Fibroblast of skin of right biceps (primary cell): ENCODE results near the gene RREB1.

Experiments used
- DNase-seq: peaks from one replicate; pipeline ENCODE4 v3.0.0-alpha.2; 2013

Gene RREB1, protein sequence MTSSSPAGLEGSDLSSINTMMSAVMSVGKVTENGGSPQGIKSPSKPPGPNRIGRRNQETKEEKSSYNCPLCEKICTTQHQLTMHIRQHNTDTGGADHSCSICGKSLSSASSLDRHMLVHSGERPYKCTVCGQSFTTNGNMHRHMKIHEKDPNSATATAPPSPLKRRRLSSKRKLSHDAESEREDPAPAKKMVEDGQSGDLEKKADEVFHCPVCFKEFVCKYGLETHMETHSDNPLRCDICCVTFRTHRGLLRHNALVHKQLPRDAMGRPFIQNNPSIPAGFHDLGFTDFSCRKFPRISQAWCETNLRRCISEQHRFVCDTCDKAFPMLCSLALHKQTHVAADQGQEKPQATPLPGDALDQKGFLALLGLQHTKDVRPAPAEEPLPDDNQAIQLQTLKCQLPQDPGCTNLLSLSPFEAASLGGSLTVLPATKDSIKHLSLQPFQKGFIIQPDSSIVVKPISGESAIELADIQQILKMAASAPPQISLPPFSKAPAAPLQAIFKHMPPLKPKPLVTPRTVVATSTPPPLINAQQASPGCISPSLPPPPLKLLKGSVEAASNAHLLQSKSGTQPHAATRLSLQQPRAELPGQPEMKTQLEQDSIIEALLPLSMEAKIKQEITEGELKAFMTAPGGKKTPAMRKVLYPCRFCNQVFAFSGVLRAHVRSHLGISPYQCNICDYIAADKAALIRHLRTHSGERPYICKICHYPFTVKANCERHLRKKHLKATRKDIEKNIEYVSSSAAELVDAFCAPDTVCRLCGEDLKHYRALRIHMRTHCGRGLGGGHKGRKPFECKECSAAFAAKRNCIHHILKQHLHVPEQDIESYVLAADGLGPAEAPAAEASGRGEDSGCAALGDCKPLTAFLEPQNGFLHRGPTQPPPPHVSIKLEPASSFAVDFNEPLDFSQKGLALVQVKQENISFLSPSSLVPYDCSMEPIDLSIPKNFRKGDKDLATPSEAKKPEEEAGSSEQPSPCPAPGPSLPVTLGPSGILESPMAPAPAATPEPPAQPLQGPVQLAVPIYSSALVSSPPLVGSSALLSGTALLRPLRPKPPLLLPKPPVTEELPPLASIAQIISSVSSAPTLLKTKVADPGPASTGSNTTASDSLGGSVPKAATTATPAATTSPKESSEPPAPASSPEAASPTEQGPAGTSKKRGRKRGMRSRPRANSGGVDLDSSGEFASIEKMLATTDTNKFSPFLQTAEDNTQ (N-terminal part only)

DNA sequence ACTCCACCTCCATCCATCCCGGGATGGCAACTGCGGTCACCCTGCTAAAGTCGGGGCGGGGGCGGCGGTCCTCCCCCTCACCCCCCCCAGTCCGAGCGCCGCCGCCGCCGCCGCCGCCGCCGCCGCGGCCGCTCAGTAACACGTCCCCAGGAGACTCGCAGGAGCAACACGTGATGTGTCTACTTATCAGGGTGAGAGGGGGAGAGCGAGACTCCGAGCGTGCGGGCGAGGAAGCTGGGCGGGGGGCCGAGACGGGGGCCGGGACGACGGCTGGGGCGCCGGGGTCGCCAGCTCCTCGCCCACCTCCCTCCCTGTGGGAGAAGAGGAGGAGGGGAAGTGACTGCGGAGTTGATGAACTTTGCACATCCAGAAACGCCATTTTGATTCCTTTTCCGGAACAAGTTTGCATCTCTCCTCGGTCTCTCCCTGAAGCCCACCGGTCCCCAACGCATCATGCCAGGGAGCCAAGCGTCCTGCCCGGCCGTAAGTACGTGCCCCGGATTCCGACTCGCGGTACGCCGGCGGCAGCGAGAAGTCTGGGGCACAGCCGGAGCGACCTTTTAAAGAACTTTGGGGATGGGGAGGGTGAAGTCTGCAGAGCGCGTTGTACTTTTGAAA lies at the start of gene RREB1:
TSS of gene RREB1 (plus strand) at position 384 of the 618 bp plus-strand sequence. CDS start 73,951 bp downstream, outside the sequence.
- peak; percentile 81 for DNase-seq

DNA sequence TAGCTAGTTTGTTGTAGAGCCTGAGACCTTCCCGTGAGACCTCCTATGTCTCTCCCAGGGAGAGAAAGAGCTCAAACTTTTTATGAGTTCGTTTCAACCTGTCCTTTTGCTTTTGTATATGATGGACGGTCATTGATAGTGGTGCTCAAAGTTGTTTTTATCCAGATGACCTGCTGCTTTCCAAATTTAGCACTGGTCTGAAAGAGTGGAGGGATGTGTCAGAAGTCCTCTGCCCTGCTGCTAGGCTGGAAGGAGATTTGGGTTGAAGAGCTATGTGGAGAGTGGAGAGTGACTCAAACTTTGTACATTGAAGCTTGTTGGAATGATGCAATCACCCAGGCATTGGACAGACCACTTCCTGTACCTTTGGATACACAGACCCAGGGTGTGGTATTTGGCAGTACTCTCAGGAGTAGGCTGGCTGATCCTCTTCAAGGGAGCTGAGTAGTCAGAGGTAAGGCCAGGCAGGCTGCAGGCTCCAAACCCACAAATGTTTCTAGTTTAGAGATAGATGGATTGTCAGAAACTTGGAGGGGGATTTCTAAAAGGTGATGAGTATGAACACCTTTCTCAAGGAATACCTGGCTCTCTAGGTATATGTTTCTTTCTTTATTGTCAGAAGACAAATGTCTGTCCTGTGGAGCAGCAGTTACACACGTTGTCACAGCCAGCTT lies 49.4 kb upstream of the RREB1 start:
- peak; percentile 97 for DNase-seq

DNA sequence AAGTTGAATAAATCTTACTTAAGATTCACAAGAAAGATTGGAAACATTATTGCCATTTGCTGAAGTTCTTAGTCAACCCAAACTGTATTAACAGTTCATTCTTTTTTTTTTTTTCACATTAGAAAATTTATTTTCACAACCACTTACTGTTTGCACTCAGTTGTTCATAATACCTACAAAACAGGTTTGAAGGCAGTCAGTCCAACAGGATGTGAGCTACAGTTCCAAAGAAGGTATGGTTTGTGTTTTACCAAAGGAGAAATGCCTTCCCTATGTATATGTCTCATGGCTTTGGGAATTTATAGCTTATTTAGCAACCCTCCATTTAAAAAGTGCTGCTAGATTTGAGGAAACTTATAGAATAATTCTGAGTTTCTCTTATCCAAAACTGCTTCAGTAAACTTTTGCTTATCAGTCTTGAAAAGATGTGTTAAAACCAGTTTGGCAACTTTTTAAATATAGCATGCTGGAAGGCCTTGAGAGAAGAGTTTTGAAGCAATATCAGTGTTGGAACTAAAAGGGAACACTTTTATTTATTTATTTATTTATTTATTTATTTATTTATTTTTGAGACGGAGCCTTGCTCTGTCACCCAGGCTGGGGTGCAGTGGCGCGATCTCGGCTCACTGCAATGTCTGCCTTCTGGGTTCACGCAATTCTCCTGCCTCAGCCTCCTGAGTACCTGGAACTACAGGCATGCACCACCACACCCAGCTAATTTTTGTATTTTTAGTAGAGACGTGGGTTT lies 46.8 kb upstream of the RREB1 start:
- no peak for DNase-seq

DNA sequence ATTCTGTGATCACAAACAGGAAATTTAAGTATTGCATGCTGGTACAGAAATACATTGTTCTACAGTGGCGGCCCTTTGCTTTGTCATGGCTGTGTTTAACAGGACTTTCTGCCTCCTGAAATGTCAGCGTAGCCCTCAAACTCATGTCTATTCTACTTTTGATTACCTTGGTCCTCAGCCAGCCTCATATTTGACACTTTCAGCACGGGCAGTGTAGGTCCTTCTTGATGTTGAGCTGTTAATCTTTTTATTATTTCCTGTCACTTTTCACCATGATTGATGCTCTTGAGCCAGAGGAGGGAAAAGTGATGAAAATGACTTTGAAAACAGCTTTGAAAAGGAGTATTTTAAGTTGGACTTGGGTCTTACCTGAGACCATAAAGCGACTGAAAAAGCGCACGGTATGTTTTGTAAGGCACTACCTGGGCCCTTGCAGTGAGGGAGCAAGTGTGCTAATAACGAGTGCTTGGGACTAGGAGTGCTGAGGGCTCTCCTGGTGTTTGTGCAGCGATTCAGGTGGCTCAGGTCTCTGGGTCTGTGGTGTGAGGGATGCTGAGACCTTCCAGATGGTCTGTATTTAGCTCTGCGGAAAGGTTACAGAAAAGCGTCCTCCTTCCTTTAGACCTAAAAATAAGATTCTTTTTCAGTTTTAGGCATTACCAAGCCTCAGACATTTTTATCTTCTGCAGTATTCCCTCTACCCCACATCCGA lies 45.2 kb upstream of the RREB1 start:
- no peak for DNase-seq

DNA sequence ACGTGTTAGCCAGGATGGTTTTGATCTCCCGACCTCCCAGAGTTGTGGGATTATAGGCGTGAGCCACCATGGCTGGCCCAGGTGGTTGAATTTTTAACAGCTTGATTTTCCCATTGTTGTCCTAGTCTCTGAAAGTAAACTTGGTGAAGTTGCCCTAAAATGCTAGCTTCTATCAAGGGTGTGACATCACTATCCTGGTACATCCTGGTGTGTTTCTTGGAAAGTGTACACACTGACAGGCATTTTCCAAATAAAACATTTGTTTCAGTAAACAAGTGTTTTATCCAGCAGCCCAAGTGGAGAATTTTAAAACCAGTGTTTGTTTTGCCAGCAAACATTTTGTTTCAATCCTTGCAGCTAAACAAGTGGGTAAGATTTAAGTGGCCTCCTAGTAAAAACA lies 40.5 kb upstream of the RREB1 start:
- no peak for DNase-seq

DNA sequence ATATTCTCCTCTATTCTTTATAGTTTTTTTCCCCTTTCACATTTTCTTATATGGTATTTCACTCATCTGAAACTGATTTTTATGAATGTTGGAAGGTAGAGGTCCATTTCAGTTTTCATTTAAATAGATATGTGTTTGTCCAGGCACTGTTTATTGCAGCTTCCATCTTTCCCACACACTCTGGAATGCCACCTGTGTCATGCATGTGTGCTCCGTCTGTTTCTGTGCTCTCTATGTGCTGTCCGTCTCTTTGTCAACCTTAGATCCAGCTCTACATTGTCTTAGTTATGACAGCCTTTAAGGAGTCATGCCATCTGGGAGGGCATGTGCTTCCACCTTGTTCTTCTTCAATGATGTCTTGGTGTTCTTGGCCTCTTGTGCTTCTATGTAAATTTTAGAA lies 36.4 kb upstream of the RREB1 start:
- no peak for DNase-seq

DNA sequence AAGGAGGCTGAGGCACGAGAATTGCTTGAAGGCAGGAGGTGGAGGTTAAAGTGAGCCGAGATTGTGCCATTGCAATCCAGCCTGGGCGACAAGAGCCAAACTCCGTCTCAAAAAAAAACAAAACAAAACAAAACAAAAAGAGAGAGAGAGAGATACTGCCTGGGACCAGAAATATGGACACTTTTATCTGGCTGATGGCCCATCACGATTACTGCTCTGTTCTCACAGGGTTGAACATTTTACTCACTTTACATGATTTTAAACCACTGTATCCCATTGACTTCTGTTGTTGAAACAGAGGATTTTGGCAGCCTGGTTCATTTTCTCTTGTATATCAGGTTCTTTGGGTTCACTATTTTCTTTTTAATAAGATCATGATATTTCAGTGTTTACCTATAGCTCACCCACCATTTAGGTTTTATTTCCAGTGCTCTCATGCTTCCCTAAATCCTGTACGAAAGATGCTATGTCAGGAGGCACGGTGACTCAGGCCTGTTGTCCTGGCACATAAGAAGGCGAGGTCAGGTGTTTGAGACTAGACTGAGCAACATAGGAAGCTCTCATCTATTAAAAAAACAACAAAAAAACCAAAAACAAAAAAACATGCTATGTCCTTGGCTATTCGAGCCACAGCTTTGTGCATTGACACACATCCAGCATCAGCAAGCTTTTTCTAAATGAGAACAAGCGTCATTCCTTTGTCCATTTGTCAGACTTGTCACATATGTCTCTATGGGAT lies 34.5 kb upstream of the RREB1 start:
- DNase-seq, result no peak

DNA sequence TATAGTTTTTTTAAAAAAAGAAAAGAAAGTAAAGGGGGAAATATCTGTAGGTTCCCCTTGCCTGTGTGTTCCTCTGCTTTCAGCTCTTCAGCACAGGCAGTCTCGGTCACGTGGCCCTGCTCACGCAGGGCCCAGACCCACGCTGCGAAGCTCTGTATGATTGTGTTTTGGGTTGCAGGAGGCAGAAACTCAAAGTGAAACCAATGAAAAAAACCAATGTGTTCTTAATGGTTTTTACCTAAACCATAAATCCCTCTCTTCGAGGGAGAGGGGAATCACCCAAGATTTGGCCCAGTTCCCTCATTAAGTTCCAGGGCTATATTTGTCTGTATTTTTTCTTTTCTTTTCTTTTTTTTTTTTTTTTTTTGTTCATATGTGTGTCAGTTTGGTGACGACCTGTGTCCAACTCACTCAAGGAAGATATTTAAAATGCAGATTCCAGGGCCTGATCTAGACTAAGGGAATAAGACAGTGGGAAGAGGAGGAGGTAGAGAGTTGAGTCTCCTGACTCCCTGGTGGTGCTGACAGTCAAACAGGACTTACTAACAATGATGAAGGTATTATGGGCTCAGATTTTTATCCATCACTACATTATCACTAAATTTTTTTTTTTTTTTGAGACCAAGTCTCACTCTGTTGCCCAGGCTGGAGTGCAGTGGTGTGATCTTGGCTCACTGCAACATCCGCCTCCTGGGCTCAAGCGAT lies 33.8 kb upstream of the RREB1 start:
- DNase-seq, result no peak

DNA sequence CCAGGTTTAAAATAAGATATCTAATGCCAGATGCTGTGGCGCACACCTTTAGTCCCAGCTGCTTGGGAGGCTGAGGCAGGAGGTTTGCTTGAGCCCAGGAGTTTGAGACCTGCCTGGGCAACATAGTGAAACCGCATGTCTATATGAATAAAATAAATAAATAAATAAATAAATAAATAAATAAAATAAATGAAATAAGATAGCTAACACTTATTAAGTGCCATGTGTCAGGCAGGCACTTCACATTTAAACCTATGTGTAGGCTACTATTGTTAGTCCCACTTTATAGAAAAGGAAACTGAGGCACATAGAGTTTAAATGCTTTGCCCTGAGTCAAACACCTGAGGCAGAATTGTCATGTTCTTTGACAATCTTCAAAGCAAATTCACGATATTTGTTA lies 32.9 kb upstream of the RREB1 start:
- DNase-seq, result no peak

DNA sequence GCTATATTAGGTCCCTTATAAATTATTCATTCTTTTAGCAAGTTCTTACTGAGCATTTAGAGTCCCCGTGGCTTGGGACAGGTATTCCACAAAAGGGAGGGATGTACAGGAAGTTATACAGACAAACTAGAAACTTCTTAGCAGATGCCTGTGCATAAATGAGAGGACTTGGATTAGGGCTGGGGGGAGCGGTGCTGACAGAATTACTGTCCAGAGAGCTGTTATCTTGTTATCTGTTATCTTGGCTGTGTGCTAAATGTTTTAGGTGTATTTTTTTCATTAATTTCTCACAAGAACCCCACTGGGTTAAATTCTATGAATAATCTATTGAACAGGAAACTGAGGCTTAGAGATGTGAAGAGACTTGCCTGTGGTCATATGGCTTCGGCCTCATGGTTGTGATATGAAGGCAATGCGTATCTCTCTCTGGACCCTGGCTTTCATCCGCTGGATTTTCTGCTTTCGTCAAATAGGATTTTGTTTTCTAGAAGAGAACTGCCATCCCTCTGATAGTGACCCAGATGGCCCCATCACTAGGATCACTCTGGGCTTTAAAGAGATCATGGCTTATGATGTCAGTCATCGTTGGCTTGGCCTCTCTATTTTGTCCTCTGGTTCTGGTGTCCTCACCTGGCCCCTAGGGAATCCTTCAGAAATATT lies 32.3 kb upstream of the RREB1 start:
- no peak for DNase-seq

DNA sequence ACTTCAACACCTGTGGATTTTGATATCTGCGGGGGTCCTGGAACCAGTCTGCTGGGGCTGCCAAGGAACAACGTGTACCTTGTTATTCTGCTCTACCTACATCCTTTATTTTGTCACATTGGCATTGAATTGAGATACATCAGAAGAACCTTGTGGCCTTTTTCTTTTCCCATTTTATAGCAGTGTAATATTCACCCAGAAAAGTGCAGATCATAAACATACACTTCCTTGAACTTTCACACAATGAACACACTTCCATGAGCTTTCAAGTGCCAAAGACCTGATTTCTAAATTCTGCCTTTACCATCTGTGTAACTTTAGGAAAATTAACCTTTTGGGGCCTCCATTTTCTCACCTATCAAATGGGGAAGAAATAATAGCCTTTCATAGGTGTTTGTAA lies 29.9 kb upstream of the RREB1 start:
- DNase-seq, result no peak

DNA sequence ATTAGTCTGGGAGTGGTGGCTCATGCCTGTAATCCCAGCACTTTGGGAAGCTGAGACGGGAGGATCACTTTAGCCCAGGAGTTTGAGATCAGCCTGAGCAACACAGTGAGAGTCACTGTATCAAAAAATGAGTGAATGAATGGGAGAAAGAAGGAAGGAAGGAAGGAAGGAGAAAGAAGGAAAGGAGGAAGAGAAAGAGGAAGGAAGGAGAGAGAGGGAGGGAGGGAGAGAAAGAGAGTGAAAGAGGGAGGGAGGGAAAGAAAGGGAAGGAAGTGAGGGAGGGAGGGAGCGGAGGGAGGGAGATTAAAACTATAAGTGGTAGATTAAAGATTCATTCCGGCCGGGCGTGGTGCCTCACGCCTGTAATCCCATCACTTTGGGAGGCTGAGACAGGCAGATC lies 28.9 kb upstream of the RREB1 start:
- DNase-seq, result no peak

DNA sequence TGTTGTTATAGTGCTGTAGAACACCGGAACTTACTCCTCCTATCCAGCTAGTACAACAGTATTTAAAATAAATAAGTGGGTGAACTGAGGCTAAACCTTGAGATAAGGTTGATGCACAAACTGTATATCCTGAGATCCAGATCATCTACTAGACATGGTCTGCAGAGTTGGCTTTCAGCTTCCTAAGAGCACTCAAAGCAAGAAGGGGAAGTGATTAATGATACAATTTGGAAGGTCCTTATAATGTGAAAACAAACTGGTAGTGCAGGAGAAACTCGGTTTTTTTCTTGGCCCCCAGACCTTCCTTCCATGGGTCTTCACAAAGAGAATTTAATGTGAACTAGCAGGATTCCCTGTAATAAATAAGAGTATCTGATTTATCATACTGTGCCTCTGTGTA lies 27.4 kb upstream of the RREB1 start:
- DNase-seq, result no peak

DNA sequence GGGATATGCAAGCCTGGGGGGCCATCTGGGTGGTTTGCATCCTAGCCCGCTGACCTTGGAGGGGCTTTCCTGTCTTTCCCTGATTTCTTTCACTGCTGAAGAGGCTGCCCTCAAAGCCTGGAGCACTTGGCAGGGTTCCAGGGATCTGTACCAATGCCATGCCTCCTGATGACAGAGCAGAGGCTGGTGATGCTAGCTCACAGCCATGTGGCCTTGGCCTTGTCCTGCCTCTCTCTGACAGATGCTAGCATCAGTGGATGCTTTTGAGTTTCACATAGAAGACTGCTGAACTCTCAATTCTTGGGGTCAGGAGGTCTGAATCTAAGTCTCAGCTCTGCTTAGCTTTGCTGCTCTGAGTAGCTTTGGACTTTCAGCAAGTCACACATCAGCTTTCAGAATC lies 21.9 kb upstream of the RREB1 start:
- DNase-seq, result peak; percentile 23

DNA sequence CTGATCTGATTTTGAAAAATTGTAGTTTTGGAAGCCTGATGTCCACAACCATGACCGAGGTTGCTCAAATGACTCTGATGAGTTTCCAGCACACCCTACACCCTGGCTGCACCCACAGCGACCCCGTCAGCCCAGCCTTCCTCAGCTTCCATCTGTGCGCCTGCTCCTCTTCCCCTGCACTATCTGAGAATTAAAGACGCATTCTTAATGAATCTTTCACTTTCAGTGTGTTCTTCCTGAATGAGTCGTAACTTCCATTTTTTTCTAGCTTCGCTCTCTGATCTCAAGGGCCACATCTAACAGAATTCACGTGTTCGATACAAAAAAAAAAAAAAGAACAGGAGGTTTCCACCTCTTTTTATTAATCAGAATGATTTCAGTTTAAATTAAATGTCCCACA lies 21.3 kb upstream of the RREB1 start:
- DNase-seq, result peak; percentile 62

DNA sequence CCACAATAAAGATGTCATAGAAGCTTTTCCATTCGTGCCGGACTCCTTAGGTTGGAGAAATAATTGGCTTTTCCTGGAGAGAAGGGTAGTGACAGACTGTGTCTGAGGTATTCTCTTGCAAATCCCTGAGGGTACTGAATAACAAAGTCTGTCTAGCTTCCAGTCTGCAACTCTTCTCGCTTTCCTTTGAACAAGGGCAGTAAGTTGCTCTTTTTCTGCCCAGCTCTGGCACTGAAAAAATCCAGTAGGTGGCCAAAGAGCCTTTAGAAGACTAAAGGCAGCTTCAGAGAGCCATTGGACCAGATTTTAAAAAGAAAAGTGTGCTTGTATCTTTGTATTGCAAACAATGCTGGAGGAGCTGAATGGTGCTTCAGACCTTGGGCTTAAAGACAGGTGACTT lies 20.7 kb upstream of the RREB1 start:
- peak; percentile 29 for DNase-seq

DNA sequence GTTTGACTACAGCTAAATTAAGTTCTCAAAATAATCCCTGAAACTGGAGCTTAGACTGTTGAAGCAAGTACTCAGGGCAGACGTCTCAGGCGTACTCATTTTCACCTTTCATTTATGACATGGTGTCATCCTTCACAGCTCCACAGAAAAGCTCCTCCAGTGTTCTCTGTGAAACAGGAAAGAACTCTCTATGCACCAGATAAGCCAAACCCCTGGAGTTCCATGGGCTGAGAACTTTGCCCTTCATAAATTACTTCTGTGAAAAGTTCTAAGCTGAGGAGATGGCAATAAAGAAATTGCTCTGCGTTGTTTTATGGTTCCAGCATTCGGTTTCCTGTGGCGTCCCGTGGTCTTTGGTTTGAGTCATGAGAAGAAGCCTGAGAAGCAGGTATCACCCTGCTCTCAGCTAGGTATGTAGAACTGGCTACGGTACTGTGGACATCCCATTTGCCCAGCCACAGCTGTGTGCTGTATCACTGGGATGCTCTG lies 20.2 kb upstream of the RREB1 start:
- no peak for DNase-seq

DNA sequence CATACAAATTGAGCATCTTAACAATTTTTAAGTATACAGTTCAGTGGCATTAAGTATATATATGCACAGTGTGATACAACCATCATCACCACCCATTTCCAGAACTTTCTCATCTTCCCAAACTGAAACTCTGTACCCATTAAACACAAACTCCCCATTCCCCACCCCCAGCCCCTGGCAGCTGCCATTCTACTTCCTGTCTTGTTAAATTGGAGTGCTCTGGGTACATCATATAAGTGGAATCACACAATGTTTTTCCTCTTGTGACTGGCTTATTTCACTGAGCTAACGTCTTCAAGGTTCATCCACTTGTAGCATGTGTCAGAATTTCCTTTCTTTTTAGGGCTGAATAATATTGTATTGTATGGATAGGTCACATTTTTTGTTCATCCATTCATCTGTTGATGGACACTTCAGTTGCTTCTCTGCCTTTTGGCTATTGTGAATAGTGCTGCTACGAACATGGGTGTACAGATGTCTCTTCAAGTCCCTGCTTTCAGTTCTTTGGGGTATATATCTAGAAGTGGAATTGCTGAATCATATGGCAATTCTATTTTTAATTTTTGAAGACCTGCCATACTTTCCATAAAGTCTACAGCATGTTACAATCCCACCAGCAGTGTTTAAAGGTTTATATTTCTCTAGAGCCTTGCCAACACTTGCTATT lies 19.6 kb upstream of the RREB1 start:
- DNase-seq, result no peak
